GM18861 (cell line): ENCODE results near the gene AP1B1.

Source experiments
- ATAC-seq: cut with Tn5 transposase; IDR thresholded peaks from one replicate; pipeline ENCODE4 v1.9.1; 2021; ENCODE audit not compliant: unreplicated experiment

The AP1B1 gene

DNA sequence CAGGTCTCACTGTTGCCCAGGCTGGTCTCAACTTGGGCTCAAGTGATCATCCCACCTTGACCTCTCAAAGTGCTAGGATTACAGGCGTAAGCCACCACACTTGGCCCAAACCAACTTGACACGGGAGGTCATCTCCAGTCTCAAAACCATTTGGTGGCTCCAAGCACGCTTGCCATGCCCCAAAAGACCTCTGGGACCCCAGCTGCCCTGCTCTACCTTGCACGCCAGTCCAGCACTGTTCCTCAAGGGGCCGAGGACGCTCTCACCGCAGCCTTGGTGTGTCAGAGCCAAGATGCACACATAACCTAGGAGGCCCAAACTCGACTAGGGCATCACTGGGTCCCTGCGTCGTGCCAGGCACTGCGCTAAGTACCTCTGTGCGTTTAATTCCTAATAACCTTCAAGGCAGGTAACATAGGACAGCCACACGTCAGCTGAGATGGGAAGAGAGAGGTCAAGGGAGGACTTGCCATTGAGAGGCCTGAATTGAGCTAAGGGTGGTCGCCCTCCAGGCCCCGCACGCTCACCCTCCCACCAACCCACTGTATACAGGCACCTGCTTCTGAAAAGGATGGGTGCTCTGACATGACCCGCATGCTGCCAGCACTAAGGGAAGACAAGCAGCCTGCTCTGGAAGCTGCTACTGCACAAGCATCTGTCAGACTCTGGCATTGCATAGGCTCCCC lies 86.5 kb downstream of the AP1B1 start:
- ATAC-seq: no peak

GRCh38 chr22:29300807-29301601 lies 87.4 kb downstream of the AP1B1 start:
- ATAC-seq: no peak

DNA sequence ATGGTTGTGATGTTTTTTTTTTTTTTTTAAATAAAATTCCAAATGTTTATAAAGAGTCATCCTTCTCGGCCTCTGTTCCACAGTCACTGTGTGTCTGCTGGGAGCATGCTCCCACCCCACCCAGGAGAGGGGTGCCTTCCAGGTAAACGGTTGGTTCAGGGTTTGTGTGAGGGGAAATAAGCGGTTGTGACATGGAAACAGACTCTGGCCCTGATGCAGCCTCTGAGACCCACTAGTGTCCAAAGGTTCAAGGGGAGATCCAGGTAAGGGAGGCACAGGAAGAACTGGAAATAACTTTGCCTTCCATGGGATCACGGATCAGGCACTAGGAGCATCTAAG lies 87.9 kb downstream of the AP1B1 start:
- no peak for ATAC-seq

DNA sequence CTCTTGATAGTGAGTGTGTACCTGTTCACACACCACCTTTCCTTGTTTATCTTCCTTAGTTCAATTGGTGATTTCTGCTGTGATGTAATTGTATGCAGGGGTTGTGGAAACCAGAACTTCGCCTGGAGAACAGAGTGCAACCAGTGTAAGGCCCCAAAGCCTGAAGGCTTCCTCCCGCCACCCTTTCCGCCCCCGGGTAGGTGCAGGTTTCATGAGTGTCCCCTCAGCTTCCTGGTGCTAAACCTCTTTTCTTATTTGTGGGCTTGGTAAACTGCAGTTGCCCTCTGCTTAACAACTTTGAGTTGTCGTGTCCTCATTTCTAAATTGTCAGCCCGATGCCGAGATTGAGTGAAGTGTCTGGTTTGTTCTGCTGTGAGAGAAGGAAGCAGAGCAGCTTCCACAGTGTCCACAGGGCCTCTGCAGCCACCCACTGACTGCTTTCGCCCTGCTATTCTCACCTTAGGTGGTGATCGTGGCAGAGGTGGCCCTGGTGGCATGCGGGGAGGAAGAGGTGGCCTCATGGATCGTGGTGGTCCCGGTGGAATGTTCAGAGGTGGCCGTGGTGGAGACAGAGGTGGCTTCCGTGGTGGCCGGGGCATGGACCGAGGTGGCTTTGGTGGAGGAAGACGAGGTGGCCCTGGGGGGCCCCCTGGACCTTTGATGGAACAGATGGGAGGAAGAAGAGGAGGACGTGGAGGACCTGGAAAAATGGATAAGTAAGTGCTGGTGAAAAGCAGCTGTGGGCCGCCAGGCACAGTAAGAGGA lies 89.1 kb downstream of the AP1B1 start:
- no peak for ATAC-seq

- ATAC-seq: no peak
These were observed 89.7 kb downstream of the AP1B1 start for GRCh38 chr22:29298641-29299040.

- ATAC-seq: no peak
These were observed 96.0 kb downstream of the AP1B1 start for GRCh38 chr22:29292379-29292778.

DNA sequence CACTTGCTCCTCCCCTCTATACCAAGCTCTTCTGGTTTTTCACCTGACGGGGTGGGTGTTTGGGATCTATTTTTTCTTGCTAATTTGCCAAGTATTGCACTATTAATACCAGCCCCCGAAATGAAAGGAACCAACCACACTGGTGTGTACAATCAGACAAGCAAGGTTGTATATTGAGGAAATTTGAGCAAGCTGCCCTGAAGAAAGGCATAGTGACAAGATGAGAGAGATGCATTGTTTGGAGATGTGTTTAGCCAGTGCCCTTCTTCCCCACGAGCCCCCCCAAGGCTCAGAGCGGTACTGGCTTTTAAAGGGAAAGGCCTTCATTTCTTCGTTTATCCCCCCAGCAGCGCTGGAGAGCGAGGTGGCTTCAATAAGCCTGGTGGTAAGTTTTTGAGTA lies 97.2 kb downstream of the AP1B1 start:
- no peak for ATAC-seq

DNA sequence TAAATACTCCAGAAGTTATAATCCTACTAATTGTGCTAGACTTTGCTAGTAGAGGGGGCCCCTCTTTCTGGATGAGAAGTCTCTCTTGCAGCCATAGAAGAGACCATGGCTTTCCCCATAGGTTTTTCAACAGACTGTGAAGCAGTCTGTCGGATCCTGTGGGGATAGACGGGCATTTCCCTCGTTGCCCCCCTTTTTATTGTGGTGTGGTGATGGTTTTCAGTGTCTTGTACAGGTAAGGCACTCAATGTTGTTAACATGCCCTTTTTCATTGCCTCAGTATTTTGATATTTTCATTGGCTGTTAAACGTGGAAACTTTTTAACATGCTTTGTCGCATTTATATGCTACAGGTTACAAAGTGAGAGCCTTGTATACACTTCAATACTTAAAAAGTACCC lies 98.3 kb downstream of the AP1B1 start:
- ATAC-seq: no peak

DNA sequence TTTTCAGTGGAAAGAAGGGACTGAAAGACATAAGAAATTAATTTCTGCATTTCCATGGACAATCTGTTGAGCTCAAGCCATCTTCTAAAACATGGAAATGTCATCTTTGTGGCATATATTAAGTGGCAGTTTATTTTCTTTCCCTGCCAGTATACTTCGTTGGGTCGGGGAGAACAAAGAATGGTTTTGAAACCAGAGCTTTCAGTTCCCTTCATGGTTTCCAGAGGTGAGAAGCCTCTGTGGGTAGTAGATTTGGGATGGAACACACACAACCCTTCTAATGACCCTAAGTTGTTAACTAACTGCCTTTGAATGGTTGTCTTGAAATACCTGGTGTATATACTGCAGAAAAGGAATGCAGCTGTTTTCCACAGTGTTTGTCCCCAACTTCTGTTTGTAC lies 99.5 kb downstream of the AP1B1 start:
- ATAC-seq: no peak

DNA sequence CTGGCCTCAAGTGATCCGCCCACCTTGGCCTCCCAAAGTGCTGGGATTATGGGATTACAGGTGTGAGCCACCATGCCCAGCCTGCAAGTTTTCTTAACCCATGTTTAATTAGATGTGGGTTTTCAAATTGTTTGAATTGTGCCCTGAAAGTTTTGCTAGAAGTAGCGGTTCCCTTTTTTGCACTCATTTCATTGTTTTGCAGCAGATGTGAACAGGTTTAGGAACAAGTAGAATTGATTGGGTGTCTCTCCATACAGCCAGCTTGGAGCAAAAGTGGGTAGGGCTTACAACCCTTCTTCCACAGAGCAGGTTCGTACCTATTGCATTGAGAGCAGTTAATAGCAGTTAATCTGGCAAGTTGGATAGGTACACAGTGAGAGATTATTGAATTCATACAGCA lies 104.2 kb downstream of the AP1B1 start:
- no peak for ATAC-seq

DNA sequence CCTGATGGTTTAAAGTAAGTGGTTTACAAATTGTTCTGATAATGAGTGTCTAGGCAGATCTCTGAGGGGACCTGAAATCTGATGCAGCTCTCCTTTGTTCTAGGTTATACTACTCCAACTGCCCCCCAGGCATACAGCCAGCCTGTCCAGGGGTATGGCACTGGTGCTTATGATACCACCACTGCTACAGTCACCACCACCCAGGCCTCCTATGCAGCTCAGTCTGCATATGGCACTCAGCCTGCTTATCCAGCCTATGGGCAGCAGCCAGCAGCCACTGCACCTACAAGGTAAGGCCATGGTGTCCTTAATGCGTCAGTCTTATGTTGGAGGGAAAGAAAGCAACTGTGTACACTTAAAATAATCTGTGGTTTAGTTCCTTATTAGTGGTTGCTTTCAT lies 110.4 kb downstream of the AP1B1 start:
- no peak for ATAC-seq
